GM06990 (cell line): Measurements from ENCODE around the gene CNTNAP2.

Experiments
- DNase-seq: peaks from one replicate; pipeline ENCODE4 v3.0.0-alpha.2; 2011; ENCODE audit not compliant: insufficient read length; ENCODE audit errors: extremely low read depth
- H3K27me3 ChIP-seq: replicated peaks from 2 replicates; pipeline ENCODE4 v1.6.0; 2011; ENCODE audit warnings: low read length; ENCODE audit not compliant: control insufficient read depth, insufficient read depth
- H3K36me3 ChIP-seq: 2 replicates; pipeline ENCODE4 v1.5.1; 2011; ENCODE audit warnings: low read length; ENCODE audit not compliant: control insufficient read depth, insufficient read depth
- H3K4me3 ChIP-seq: replicated peaks from 2 replicates; pipeline ENCODE4 v1.5.1; 2011; ENCODE audit warnings: low read depth, mild to moderate bottlenecking, control low read depth, low read length
- CTCF ChIP-seq: IDR thresholded peaks from 2 replicates; pipeline ENCODE4 v1.5.1; 2011; ENCODE audit warnings: low read length, control low read depth, mild to moderate bottlenecking, inconsistent platforms; ENCODE audit not compliant: insufficient read depth, poor library complexity, severe bottlenecking

Gene CNTNAP2

GRCh38 chr7:147321504-147321903 is 1204.9 kb downstream of the CNTNAP2 start:
- no peaks in the 10 kb centered on the region for H3K36me3 ChIP-seq
- TF ChIP-seq CTCF, result no peak
- no peak for DNase-seq
- H3K27me3 ChIP-seq, result no peaks in the 10 kb centered on the region
- H3K4me3 ChIP-seq, result no peak overlapping the region

GRCh38 chr7:147332988-147333387 is 1216.4 kb downstream of the CNTNAP2 start:
- no peak for DNase-seq
- Histone ChIP-seq H3K36me3 (no peaks in the 10 kb centered on the region), H3K27me3 (no peaks in the 10 kb centered on the region), H3K4me3 (no peak overlapping the region)
- TF ChIP-seq CTCF, result no peak

GRCh38 chr7:147363101-147363500 is 1246.5 kb downstream of the CNTNAP2 start:
- H3K27me3 ChIP-seq, result no peaks in the 10 kb centered on the region
- no peak for DNase-seq
- H3K4me3 ChIP-seq, result no peak overlapping the region
- no peaks in the 10 kb centered on the region for H3K36me3 ChIP-seq
- TF ChIP-seq CTCF, result no peak

GRCh38 chr7:147376192-147376591 is 1259.6 kb downstream of the CNTNAP2 start:
- Histone ChIP-seq H3K4me3 (no peak overlapping the region), H3K27me3 (no peaks in the 10 kb centered on the region), H3K36me3 (no peaks in the 10 kb centered on the region)
- DNase-seq, result no peak
- no peak for TF ChIP-seq CTCF

- DNase-seq, result no peak
- Histone ChIP-seq H3K4me3 (no peak overlapping the region), H3K27me3 (no peaks in the 10 kb centered on the region), H3K36me3 (no peaks in the 10 kb centered on the region)
- TF ChIP-seq CTCF, result no peak
Observed at GRCh38 chr7:147380926-147381325, 1264.3 kb downstream of the CNTNAP2 start.

- H3K36me3 ChIP-seq, result no peaks in the 10 kb centered on the region
- no peak for DNase-seq
- no peaks in the 10 kb centered on the region for H3K27me3 ChIP-seq
- no peak for TF ChIP-seq CTCF
- H3K4me3 ChIP-seq, result no peak overlapping the region
Observed at GRCh38 chr7:147394329-147394728, 1277.7 kb downstream of the CNTNAP2 start.
